GM12864 (cell line): Measurements from ENCODE around the gene RNF166.

ENCODE experiments used
- DNase-seq: peaks from one replicate; pipeline ENCODE4 v3.0.0-alpha.2; 2011; ENCODE audit warnings: low read depth
- H3K4me3 ChIP-seq: 2 replicates; pipeline ENCODE4 v1.5.1; 2011; ENCODE audit warnings: mild to moderate bottlenecking, low read depth, low read length, control low read depth
- CTCF ChIP-seq: IDR thresholded peaks from 2 replicates; pipeline ENCODE4 v1.5.1; 2011; ENCODE audit warnings: low read depth, mild to moderate bottlenecking, moderate library complexity, low read length, control low read depth, inconsistent platforms; ENCODE audit errors: missing control alignments

The RNF166 gene

GRCh38 chr16:88727871-88728270 lies 21.7 kb upstream of the RNF166 start:
- no peak for TF ChIP-seq CTCF
- no peak for DNase-seq
- no peak overlapping the region for H3K4me3 ChIP-seq

- no peak for TF ChIP-seq CTCF
- H3K4me3 ChIP-seq = no peak overlapping the region
These were observed 20.8 kb upstream of the RNF166 start for GRCh38 chr16:88726981-88727380.

DNA sequence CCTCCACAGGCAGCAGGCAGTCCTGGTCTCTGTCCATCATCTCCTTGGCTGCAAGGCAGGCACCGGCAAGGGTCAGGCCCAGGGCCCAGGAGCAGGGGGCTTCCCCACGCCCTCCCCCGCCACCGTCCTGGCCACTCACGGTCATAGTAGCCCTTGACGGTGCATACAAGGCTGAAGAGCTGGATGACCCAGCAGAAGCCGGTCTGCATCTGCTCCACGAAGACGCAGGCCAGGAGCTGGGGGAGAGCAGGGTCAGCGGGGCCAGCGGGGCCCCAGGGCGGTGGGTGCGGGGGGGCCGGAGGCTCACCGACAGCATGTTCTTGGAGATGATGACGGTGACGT lies 20.2 kb upstream of the RNF166 start:
- no peak overlapping the region for H3K4me3 ChIP-seq
- TF ChIP-seq CTCF = no peak
- no peak for DNase-seq

More at GRCh38 chr16:88726981-88727380, 20.8 kb upstream of the RNF166 start:
- no peak for DNase-seq

DNA sequence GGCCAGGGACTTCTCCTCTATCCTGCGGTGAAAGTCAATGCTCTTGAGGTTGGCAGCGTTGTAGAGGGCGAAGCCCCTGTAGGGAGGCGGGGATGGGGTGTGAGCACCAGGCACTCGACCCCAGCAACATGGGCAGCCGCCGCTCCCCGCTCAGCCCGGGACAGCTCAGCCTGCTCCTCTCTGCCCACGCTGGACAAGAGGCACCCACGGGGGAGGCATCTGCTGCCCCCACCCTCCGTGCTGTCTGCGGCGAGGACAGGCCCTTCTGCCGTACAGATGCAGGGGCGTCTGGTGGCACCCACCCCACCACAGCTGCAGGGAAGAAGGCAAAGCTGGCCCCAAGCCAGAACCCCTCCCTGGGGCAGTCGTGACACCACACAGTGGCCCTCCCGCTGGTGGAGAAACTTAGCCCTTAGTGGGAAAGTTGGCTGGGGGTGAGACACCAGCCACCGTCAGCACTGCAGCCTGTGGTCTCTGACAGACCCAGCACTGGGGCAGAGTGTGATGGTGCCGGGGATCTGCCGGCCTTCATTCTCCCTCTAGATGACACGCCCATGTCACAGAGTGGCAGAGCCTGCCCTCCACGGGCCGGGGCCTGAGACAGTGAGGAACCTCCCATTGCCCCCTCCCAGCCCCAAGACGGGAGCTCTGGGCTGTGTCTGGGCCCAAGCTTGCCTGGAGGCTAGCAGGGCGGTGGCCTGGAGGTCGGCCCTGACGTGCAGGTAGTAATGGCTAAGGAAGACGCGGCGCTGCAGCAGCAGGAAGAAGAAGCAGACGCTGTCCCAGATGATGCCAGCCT lies 19.6 kb upstream of the RNF166 start:
- no peak for DNase-seq
- no peak overlapping the region for H3K4me3 ChIP-seq
- TF ChIP-seq CTCF = no peak

DNA sequence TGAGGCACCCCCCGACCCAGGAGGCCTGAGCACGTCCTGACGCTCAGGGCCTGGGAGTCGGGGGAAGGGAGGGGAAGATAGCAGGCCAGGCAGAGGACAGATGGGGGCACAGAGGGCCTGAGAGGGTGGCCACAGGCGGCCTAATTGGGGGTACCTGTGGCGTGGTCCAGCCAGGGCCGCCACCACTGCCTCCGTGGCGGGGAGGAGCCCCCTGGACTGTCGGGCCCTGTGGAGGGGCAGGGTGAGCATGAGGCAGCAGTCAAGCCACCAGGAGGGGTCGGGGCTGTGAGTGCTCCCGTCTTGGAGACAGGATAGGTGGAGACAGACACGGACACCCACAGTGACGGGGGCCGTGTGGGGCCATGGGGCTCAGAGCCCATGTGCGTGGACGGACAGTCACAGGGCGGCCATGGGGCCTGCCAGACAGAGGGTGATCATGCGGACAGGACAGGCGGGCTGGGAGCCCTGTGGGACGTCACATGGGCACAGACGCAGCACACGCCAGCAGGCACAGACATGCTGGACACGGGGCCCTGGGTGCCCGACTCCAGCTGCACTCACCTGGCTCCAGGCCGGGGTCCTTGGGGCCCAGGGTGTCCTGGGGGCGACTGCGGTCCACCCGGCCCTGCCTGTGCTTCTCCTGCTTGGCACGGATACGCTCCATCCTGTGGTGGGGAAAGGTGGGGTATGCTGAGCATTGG lies 18.8 kb upstream of the RNF166 start:
- no peak for DNase-seq
- H3K4me3 ChIP-seq = no peak overlapping the region
- no peak for TF ChIP-seq CTCF

- no peak overlapping the region for H3K4me3 ChIP-seq
- no peak for TF ChIP-seq CTCF
- DNase-seq = no peak
These were observed 17.7 kb upstream of the RNF166 start for GRCh38 chr16:88723911-88724310.
